HG02588 (cell line): ENCODE measurements around the gene FAM219A.
"Not testable (repeated sequence)": the region's sequence is repeated elsewhere in the genome, so short reads cannot be mapped to it uniquely, and the experiment has no call there.

Experiments used
- ATAC-seq: cut with Tn5 transposase; IDR thresholded peaks from one replicate; pipeline ENCODE4 v1.9.1; 2021; ENCODE audit warnings: mild to moderate bottlenecking, moderate library complexity; ENCODE audit not compliant: unreplicated experiment

Gene FAM219A

DNA sequence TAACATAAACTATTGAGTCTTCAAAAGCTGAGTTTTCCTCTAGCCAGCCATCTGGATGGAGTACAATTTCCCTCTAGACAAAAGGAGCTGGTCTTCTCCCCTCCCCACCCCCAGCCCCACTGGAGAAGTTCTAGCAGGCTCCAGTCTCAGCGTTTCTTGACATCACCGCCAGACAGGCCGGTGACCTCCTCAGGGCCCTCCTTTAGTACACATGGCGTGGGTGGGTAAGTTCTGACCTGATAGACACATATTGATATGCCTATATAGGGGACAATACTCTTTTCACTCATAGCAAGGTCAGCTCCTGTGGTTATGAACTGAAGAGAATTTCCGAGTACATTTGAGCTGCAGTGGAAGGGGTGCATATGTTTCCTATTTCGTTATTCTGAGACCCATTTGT, 27.5 kb upstream of the FAM219A start:
- ATAC-seq: no peak

DNA sequence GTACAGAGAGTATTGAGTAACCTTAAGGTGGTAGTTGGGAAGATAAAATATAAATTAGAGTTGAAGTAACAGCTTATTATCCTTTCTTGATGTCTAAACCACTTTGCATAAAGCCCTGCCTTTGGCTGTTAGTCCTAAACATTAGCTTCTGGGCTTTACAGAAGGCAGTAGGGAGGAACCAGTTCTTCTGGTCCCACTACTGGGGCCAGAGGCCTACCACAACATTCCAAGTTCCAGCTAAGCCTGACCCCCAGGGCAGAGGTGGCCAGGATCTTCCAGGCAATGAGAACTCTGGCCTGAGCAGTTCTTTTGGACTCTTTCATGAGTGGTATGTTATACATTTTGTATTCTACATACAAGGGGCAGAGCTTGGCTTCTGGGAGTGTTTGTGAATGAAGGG, 26.3 kb upstream of the FAM219A start:
- ATAC-seq: no peak

DNA sequence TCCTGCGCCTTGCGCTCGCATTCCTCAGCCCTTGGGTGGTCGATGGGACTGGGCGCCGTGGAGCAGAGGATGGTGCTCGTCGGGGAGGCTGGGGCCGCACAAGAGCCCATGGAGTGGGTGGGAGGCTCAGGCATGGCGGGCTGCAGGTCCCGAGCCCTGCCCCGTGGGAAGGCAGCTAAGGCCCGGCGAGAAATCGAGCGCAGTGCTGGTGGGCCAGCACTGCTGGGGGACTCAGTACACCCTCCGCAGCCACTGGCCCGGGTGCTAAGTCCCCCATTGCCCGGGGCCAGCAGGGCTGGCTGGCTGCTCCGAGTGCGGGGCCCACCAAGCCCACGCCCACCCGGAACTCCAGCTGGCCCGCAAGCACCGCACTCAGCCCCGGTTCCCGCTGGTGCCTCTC, 24.4 kb upstream of the FAM219A start:
- not testable (repeated sequence) for ATAC-seq

DNA sequence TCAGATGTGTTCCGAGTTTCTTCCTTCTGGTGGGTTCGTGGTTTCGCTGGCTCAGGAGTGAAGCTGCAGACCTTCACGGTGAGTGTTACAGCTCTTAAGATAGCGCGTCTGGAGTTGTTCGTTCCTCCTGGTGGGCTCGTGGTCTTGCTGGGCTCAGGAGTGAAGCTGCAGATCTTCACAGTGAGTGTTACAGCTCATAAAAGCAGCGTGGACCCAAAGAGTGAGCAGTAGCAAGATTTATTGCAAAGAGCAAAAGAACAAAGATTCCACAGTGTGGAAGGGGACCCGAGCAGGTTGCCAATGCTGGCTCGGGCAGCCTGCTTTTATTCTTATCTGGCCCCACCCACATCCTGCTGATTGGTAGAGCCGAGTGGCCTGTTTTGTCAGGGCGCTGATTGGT, 23.2 kb upstream of the FAM219A start:
- ATAC-seq: not testable (repeated sequence)

DNA sequence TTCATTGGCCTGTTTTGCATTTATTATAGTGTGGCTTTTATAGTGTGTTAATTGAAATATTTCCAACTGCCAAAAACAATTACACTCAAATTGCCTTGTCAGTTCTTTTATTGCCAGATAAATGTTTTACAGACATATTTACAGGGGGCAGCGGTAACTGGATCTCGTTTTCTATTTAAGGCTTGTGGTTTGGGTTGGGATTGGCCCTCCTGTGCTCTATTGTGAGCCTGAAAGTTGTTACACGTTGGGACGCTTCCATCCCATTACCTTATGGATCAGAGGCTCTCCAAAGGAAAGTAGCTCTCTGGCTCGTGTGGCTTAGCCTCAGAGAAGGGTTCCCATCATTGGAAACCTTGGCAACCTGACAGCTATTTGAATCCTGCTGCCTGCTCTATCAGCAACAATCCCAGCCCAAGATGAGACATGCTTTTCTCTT, 21.1 kb upstream of the FAM219A start:
- no peak for ATAC-seq

DNA sequence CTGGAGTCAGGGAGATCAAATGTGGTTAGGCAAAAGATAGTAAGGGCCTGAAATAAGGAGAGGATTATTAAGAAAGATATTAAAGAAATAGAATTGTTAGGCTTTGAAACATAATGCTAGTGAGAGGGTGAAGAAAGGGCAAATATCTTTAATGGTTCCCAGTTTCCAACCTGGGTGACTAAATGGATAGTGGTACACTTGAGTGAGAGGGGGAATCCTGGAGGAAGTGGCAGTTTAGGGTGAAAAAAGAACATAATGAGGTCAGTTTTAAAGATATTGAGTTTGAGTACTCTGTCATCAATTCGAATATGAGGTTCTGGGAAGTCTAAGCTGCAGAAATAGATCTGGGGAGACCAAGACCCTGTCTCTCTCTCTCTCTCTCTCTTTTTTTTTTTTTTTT, 19.2 kb upstream of the FAM219A start:
- ATAC-seq: no peak

DNA sequence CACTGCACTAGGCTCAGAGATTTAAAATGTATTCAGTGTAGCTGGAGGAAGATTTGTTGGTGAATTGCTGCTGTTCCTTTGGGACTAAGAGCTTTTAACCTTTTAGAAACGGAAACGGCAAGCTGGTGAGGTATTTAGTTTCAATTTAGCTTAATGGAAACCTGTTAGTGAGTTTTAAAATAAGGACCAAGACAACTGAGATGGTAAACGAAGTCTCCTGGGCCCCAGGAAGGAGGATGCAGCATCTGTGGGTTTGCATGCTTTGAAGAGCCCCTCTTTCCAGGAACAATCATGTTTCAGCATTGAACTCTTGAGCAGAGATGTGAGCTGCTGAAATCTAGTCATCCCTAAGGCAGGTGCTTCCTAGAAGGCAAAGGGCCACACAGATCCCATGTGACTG, 16.7 kb upstream of the FAM219A start:
- ATAC-seq: no peak

DNA sequence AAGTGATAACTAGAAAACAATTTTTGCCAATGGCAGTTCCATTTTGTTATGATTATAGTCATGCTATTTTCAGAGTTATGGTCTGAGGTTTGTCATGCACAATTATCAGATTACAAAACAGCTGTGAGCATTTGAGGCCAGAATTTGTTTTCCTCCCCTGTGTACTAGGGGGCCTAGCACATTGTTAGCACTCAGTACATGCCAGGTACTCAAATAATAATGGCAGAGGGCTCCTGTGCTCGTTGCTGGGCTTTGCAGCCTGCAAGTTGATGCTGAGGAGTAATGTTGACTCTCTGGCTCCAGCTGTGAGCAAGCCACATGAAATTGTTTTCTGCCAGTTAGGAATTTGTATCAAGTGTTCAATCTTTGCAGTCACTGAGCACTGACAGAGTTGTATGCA, 7.1 kb upstream of the FAM219A start:
- no peak for ATAC-seq

DNA sequence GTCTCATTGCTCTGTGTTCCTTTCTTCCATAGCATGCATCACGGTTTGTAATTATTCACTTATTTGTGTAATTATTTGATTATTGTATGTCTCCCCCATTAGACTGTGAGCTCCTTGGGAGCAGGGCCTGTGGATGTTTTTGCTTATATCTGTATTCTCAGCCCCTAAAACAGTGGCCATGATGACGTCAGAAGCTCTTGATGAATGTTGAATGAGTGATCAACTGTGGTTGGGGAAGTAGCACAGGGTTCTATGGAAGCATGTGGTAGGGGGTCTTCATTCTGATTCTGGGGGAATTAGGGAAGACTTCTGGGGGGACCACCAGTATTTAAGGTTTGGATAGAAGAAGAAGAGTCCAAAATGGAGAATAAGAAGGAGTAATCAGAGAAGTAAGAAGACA, 6.2 kb upstream of the FAM219A start:
- ATAC-seq: no peak

DNA sequence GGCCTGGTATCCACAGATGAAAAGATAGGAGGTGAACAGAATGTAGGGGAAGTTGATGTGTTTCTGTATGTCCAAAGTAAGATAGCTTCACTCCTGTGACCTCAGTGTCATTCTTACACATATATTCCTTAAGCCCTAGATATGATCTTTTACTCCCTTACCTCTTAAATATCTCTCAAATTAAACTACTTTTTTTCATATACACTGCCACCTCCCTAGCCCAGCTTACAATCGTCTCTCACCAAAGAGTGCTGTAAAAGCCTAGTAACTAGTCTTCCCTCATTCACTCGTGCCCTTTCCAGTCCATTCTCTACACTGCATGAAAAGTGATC, 5.5 kb upstream of the FAM219A start:
- no peak for ATAC-seq

DNA sequence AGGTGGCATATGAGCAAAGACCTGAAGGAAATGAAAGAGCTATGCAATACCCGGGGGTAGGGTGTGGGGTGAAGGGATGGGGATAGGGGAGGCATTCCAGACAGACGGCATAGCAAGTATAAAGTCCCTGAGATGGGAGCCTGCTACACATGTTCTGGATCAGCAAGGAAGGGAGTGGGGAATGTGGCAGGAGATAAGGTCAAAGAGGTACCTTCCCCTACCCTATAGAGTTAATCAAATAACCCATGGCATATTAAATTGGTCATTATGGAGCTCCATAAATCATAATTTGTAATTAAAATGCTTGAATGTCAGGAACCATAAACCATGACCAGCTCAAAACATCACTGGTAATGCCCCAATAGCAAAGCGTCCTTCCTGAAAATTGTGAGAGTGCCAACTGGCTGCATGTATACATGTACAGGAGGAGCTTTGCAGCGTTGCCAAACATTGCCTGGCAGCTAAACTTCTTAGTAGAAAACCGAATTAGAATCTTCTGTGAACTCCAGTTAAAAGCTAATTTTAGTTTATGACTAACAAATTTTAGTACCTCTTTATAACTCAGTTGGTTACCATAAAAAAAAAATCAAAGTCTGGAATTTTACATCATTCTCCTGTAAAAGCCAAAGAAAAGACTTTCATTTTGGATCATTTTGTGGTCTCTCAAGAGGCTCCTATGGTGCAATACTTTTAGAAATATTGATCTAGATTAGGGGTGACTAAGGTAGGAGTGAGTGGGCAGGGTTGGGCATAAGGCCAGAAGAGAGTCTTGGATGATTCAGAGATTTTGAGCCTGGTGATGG, 4.9 kb upstream of the FAM219A start:
- ATAC-seq: no peak

DNA sequence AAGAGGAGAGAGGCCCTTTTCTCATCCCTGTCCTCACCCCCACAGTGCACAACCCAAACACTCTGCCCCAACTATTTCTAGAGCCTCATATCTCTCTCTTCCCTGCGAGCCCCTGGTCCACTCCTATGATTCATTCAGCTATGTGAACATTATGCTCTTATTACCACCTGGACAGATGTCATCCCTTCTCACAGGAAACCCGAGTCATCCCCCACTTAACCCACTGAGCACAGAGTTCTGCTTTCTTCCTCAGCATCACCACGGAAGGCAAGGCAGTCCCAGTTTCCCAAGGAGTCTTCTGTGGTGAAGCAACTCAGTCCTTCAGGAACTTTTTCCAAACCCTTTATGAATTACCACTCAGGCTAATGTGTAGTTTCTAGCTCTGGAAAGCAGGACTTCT, 1.6 kb upstream of the FAM219A start:
- ATAC-seq: no peak

DNA sequence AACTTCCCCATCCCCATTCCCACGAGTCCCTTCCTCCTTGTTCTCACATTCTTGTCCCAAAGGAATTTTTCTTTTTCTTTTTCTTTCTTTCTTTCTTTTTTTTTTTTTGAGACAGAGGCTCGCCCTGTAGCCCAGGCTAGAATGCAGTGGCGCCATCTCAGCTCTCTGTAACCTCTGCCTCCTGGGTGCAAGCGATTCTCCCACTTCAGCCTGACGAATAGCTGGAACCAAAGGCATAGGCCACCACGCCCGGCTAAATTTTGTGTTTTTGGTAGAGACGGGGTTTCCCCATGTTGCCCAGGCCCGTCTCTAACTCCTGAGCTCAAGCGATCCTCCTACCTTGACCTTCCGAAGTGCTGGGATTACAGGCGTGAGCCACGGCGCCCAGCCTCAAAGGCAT, 986 bp upstream of the FAM219A start:
- no peak for ATAC-seq

DNA sequence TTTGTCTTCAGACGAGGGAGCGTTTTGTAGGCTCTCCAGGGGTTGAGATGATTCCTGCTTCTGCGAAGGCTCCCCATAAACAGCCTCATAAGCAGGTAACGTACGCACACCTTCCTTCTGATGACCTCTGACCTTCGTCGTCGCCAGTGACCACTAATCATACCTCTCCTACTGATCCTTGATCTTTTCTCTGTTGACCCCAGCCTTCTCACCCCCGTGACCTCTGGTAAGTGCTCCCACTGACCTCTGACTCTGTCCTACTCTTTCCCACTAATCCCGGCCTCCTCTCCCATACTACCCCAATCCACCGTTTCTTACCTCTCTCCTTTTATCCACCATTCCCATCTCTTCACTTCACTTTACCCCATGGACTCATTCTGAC, 580 bp upstream of the FAM219A start:
- no peak for ATAC-seq

DNA sequence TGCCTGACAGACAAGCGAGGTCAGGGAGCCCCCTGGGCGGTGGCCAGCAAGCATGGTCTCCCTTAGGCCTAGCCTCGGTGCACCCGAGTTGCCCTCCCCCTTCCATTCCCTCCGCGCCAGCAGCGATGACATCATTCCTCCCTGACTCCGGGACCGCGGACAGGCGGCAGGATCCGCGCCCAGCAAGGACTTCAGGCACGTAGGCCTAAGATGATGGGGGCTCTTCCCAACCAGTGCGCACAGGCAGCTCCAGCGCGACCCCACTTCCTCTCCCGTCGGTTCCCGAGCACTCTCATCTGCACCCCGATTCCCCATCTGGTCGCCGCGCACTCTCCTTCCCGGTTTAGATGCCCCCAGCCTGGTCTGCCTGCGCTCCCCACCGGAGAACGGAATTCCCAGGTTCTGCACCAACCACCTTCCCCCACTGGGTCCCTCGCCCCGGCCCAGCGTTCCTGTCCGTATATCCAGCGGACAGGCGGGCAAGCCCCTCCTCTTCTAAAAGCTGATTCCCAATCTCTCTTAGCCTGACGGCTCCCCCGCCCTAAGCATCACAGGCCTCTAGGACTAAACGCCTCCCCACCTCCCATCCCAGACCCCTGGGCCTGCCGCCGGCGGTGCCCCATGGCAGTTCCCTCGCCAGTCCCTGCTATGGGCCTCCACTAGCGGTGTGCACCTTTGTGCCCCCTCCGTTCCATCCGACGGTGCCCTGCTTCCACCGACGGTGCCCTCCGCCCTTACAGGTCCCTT, 931 bp downstream of the FAM219A start:
- ATAC-seq: no peak

DNA sequence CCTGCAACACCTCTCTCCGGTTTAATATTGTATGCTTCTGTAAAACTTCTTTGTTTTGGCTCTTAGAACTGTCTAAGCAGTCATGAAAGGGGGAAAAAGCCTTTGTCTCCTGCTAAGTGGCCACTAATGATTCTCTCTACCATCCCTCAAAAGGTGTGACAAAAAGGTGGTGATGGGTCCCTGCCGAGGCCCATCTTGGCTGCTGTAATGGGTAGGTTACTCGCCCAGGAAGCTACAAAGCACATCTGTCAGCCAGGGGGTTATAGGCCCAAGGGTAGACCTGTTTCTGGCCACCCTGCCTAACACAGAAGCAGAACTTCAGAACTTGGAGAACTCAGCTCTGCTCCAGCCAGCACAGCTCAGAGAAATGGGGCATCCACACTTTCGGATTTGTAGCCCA, 1.6 kb downstream of the FAM219A start:
- no peak for ATAC-seq

DNA sequence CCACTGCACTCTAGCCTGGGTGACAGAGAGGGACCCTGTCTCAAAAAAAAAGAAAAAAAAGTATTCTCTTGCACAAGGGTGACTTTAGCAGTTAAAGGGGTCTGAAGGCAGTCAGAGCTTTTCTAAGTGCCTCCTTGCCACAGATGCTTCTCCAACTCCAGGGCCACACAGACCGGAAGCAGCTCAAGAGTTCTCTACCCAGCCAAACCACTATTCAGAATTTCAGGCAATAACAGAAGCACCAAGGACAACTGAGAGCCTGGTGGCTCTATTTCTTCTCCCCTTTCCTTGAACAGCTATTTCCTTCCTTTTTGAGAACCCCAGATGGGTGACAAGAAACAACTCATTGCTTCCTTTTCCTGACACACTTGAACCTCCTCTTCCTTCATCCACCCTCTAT, 2.2 kb downstream of the FAM219A start:
- no peak for ATAC-seq

DNA sequence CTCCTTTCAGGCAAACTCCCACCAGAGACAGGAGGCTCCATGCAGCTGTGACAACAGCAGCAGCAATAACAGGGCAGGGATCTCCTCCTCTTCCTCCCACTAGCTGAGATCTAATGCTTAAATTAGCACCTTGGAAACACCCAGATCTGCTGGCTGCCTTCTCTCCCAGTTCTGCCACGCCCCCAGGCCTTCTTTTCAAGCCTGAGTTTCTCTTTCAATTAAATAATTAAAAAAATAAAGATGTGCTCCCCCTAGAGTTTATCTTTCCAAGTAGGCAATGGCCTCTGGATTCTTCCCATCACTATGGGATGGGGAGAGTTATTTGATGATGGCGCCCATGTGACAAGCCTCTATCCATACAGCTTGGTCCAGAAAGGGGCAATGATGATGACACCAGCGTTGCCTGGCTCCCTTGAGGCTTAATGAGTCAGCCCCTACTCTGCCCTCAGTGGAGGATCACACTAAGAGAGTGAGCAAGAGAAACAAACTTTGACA, 3.8 kb downstream of the FAM219A start:
- ATAC-seq: no peak

DNA sequence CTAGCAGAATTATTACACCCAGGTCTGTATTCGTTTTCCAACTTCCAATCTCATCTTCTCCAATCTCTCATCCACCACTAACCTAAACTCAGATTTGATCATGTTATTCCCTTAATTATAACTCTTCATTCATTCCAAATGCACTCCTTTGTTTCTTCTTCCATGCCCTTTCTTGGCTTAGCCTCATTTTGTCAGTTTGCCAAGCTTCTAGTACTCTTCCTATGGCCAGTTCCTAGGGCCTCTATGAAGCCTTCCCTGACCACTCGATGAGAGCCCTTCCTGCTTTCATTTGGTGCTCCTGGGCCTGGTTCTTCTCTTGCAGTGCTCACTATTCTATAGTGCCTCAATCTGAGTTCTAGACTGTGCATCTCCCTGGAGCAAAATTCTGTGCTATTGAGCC, 5.8 kb downstream of the FAM219A start:
- ATAC-seq: no peak

DNA sequence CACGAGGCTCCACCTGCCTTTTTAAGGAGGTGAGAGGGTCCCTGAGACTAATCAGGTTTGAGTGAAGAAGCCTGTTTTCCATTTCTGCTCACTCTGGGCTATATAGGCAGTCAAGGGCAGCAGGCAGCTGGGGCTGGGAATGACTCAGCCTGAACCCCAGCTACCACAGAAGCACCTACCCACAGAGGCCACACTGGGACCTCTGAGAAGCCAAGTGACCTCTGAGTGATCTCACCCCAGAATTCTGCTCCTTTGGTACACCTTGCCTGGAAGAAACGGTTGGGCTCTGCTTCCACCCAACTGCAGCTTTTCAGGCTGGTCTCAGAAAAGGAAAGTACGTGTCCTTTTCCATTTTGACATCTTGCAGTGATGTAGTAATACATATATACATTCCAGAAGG, 6.8 kb downstream of the FAM219A start:
- ATAC-seq: no peak

DNA sequence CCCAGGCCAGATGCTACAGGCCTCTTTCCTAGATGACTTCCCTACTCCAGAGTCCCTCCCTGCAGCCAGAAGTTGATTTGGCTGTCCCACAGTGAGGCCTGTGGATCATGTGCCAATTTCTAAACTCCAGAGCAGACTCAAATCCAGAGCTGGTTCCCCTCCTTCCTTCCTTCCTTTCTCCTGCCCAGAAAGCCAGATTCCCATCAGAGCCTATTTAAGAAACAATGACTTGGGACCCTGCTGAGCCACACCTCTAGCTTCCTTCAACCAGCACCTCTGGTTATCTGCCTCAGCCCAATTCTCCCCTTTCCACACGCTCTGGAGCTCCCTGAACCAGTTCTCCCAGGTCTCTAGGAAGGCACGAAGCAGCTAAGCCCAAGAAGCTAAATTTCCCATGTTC, 7.2 kb downstream of the FAM219A start:
- ATAC-seq: no peak

DNA sequence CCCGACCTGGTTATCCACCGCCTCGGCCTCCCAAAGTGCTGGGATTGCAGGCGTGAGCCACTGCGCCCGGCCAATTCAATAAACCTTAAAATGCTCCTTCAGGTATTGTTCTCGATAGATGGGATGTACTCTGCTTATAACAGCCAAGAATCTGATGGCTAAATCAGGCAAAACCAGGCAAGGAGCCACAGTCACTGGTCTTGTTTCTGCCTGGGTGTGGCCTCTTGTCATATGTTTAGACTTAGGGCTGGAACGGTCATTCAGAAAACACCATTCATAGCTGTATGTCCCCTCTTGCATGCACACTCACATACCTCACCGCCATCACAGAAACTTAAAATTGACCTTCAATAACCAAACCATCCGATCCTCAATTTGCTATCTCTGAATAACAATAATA, 7.7 kb downstream of the FAM219A start:
- ATAC-seq: no peak

DNA sequence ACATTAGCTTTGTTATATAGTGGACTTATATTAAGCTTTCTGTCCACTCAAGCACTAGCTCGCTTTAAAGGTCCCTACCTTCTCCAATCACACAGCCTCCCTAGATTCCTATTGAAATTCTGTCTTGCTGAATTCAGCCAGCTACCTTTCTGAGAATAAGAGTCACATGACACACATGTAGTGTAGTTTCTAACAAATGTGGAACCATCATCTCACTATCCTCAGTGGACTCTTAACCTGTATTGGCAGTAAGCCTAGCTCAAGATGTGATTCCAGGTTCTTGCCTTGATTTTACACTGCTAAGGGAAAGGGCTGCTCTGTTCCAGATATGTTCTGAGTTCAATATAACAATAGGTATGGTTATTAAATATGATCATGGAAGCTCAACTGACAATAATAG, 11.4 kb downstream of the FAM219A start:
- ATAC-seq: no peak
